Activated CD8-positive, alpha-beta memory T cell treated with anti-CD3 and anti-CD28 coated beads for 36 hours (primary cell): Measurements from ENCODE around the gene GAST. TPM values are rescaled to one million over a fixed set of nuclear protein-coding genes. Genes with fewer than 3 reads are reported as not detected.

Source experiments
- CTCF ChIA-PET: fragments of 350-600 bp; sonication (Branson Sonifier 250); formaldehyde crosslinking; loops from one replicate; lab custom pipeline; 2021; ENCODE audit warnings: antibody characterized with exemption; lab: Charles Lee
- POLR2A ChIA-PET: fragments of 350-600 bp; sonication (Branson Sonifier 250); formaldehyde crosslinking; loops from one replicate; lab custom pipeline; 2021; ENCODE audit warnings: antibody characterized with exemption; lab: Charles Lee
- total RNA-seq, 2 experiments: library from RNA; stranded (reverse); gene quantifications; one replicate each; pipeline ENCODE4 v1.2.3, GENCODE V29; 2021

The GAST gene
- total RNA-seq, 2 experiments from 2014 or later = not detected

- ChIA-PET POLR2A (no interaction called here), CTCF (interaction anchor here (0.8 to 2.9 kb wide), 3 partner anchors 11 to 72 kb away, joined by 3 to 10 read pairs (median 3); no protein-coding TSS in a partner anchor)
Measured at GRCh38 chr17:41730479-41730878, 18.3 kb downstream of the GAST start.

- POLR2A ChIA-PET = no interaction called here
- CTCF ChIA-PET = interaction anchor here (0.6 to 2.9 kb wide), 3 partner anchors 9 to 70 kb away, joined by 3 to 10 read pairs (median 3); no protein-coding TSS in a partner anchor
Measured at GRCh38 chr17:41731836-41732235, 19.7 kb downstream of the GAST start.

GRCh38 chr17:41733348-41734138 is 21.4 kb downstream of the GAST start:
- ChIA-PET CTCF (interaction anchor here (0.6 to 0.7 kb wide), 2 partner anchors 93 to 102 kb away, joined by 4 read pairs; no protein-coding TSS in a partner anchor), POLR2A (no interaction called here)

GRCh38 chr17:41734139-41734948 is 22.2 kb downstream of the GAST start, which contains the start of gene HAP1:
Gene HAP1, minus strand, starts transcription at chr17:41734643. Its CDS starts 9 bp downstream, at chr17:41734634.
- CTCF ChIA-PET = no interaction called here

GRCh38 chr17:41734949-41735313 is 22.8 kb downstream of the GAST start:
- POLR2A ChIA-PET = no interaction called here
- CTCF ChIA-PET = interaction anchor here (1.1 to 1.5 kb wide), 2 partner anchors 66 to 75 kb away, joined by 3 read pairs; no protein-coding TSS in a partner anchor

More at GRCh38 chr17:41734139-41734948, 22.2 kb downstream of the GAST start, which contains the start of gene HAP1:
- POLR2A ChIA-PET = no interaction called here

GRCh38 chr17:41735744-41736143 is 23.6 kb downstream of the GAST start:
- CTCF ChIA-PET = interaction anchor here (0.8 to 1.5 kb wide), 3 partner anchors 66 to 76 kb away, joined by 3 to 4 read pairs (median 3); partner anchors contain the start of gene P3H4
- POLR2A ChIA-PET = interaction anchor here (0.6 kb wide), 1 partner anchor 93 kb away, joined by 9 read pairs; no protein-coding TSS in a partner anchor

- ChIA-PET POLR2A (interaction anchor here (0.6 kb wide), 1 partner anchor 1246 kb away, joined by 3 read pairs; no protein-coding TSS in a partner anchor), CTCF (interaction anchor here (0.6 to 1.9 kb wide), 16 partner anchors 8 to 1002 kb away, joined by 3 to 16 read pairs (median 3); partner anchors contain the start of gene FKBP10)
Measured at GRCh38 chr17:41736983-41737679, 25.0 kb downstream of the GAST start.

GRCh38 chr17:41737680-41738023 is 25.5 kb downstream of the GAST start:
- POLR2A ChIA-PET = no interaction called here
- CTCF ChIA-PET = interaction anchor here (0.6 to 1.9 kb wide), 14 partner anchors 9 to 1001 kb away, joined by 3 to 16 read pairs (median 3); partner anchors contain the start of gene FKBP10

- ChIA-PET POLR2A (no interaction called here), CTCF (interaction anchor here (0.6 to 1.9 kb wide), 13 partner anchors 10 to 1001 kb away, joined by 3 to 16 read pairs (median 3); partner anchors contain the start of gene FKBP10)
Measured at GRCh38 chr17:41738077-41738800, 26.1 kb downstream of the GAST start.

GRCh38 chr17:41738801-41739112 is 26.6 kb downstream of the GAST start:
- ChIA-PET CTCF (interaction anchor here (0.7 kb wide), 1 partner anchor 63 kb away, joined by 4 read pairs; no protein-coding TSS in a partner anchor), POLR2A (no interaction called here)

- CTCF ChIA-PET = interaction anchor here (0.7 kb wide), 1 partner anchor 62 kb away, joined by 4 read pairs; no protein-coding TSS in a partner anchor
- POLR2A ChIA-PET = no interaction called here
Measured at GRCh38 chr17:41739661-41740352, 27.7 kb downstream of the GAST start.

- POLR2A ChIA-PET = no interaction called here
- CTCF ChIA-PET = interaction anchor here (1.4 kb wide), 1 partner anchor 9 kb away, joined by 3 read pairs; no protein-coding TSS in a partner anchor
Measured at GRCh38 chr17:41740506-41740905, 28.4 kb downstream of the GAST start.

- POLR2A ChIA-PET = no interaction called here
Measured at GRCh38 chr17:41741709-41742108, 29.6 kb downstream of the GAST start.

GRCh38 chr17:41748275-41748674 is 36.1 kb downstream of the GAST start:
- ChIA-PET CTCF (no interaction called here), POLR2A (no interaction called here)

More at GRCh38 chr17:41741709-41742108, 29.6 kb downstream of the GAST start:
- CTCF ChIA-PET = interaction anchor here (1.1 to 1.4 kb wide), 2 partner anchors 11 to 70 kb away, joined by 3 read pairs; partner anchors contain the start of gene P3H4

- POLR2A ChIA-PET = no interaction called here
- CTCF ChIA-PET = interaction anchor here (1.7 kb wide), 1 partner anchor 51 kb away, joined by 5 read pairs; no protein-coding TSS in a partner anchor
Measured at GRCh38 chr17:41750862-41751261, 38.7 kb downstream of the GAST start.

- POLR2A ChIA-PET = no interaction called here
- CTCF ChIA-PET = interaction anchor here (1.7 kb wide), 1 partner anchor 50 kb away, joined by 5 read pairs; no protein-coding TSS in a partner anchor
Measured at GRCh38 chr17:41751288-41751687, 39.2 kb downstream of the GAST start.

GRCh38 chr17:41754066-41754465 is 41.9 kb downstream of the GAST start:
- CTCF ChIA-PET = interaction anchor here (0.6 kb wide), 1 partner anchor 126 kb away, joined by 3 read pairs; no protein-coding TSS in a partner anchor

More at GRCh38 chr17:41754066-41754465, 41.9 kb downstream of the GAST start:
- POLR2A ChIA-PET = no interaction called here
